ENCODE results near the gene NUP42.
"Not testable (repeated sequence)": the region's sequence is repeated elsewhere in the genome, so short reads cannot be mapped to it uniquely, and the experiment has no call there.

DNA sequence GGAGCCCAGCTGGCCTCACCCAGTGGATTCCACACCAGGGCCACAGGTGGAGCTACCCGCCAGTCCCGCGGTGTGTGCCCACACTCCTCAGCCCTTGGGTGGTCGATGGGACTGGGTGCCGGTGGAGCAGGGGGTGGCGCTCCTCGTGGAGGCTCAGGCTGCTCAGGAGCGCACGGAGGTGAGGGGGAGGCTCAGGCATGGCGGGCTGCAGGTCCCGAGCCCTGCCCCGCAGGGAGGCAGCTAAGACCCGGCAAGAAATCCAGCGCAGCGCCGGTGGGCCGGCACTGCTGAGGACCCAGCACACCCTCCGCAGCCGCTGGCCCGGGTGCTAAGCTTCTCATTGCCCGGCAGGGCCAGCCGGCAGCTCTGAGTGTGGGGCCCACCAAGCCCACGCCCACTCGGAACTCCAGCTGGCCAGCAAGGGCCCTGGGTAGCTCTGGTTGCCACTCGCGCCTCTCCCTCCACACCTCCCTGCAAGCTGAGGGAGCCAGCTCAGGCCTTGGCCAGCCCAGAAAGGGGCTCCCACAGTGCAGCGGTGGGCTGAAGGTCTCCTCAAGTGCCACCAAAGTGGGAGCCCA, 11.9 kb downstream of the NUP42 start:
- TF ChIP-seq, protein P1, sequence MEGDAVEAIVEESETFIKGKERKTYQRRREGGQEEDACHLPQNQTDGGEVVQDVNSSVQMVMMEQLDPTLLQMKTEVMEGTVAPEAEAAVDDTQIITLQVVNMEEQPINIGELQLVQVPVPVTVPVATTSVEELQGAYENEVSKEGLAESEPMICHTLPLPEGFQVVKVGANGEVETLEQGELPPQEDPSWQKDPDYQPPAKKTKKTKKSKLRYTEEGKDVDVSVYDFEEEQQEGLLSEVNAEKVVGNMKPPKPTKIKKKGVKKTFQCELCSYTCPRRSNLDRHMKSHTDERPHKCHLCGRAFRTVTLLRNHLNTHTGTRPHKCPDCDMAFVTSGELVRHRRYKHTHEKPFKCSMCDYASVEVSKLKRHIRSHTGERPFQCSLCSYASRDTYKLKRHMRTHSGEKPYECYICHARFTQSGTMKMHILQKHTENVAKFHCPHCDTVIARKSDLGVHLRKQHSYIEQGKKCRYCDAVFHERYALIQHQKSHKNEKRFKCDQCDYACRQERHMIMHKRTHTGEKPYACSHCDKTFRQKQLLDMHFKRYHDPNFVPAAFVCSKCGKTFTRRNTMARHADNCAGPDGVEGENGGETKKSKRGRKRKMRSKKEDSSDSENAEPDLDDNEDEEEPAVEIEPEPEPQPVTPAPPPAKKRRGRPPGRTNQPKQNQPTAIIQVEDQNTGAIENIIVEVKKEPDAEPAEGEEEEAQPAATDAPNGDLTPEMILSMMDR (IDR thresholded peaks at IDR 0.05; ENCODE audit: poor library complexity): not testable (repeated sequence)
- TF ChIP-seq EZH2phosphoT487 (IDR thresholded peaks at IDR 0.05; ENCODE audit: low read depth, severe bottlenecking, unreplicated experiment); EZH2 (IDR thresholded peaks at IDR 0.05; ENCODE audit: borderline replicate concordance): not testable (repeated sequence)

Measured in hepatocyte (in vitro differentiated cells).